ENCODE measurements around the gene GPR6.

GPR6 gene

GRCh38 chr6:109991201-109992101 lies 13.3 kb downstream of the GPR6 start:
- DNase-seq: no peak
- in situ Hi-C loops (cut with MboI; ENCODE audit: low pct_unique_long_range_greater_than_20kb, low sequenced_read_pairs): no loop called here

- DNase-seq: peak; percentile 32
- in situ Hi-C loops (cut with MboI; ENCODE audit: low pct_unique_long_range_greater_than_20kb, low sequenced_read_pairs): no loop called here
These were observed 20.2 kb downstream of the GPR6 start for GRCh38 chr6:109998159-109998785.

DNA sequence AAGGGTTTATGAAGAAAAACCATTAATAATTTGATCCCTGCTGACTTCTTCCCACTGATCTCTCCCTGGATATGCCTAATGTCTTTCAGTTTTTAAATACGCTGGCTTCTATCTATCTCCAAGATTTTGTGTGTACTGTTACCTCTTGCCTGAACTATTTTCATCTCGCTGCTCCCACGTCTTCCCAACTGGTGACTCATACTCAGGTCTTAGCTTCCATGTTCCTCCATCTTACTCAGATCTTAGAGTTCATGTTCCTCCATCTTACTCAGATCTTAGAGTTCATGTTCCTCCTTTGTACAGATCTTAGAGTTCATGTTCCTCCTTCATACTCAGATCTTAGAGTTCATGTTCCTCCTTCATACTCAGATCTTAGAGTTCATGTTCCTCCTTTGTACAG lies 21.6 kb downstream of the GPR6 start:
- no peak for DNase-seq
- in situ Hi-C loops (cut with MboI; ENCODE audit: low pct_unique_long_range_greater_than_20kb, low sequenced_read_pairs): no loop called here

- in situ Hi-C loops (cut with MboI; ENCODE audit: low pct_unique_long_range_greater_than_20kb, low sequenced_read_pairs): no loop called here
- no peak for DNase-seq
These were observed 24.6 kb downstream of the GPR6 start for GRCh38 chr6:110002676-110003075.

DNA sequence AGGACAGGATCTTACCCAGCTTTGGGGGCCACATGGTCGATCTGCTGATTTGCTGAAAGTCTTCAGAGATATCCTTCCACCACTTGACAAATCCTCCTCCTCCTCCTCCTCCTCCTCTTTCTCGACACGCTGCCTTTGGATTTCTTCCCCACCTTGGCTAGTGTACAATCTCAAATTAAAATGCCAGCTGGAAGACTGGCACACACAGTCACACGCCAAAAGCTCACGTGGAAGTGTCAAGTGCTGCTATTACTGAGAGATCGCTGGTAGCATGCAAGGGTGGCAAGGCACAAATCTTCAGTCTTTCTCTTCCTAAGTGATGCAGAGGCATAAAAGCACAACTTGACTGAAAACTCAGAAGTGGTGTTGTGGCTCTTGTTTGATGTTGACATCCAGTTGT lies 35.3 kb downstream of the GPR6 start:
- DNase-seq: no peak
- in situ Hi-C loops (cut with MboI; ENCODE audit: low pct_unique_long_range_greater_than_20kb, low sequenced_read_pairs): no loop called here

DNA sequence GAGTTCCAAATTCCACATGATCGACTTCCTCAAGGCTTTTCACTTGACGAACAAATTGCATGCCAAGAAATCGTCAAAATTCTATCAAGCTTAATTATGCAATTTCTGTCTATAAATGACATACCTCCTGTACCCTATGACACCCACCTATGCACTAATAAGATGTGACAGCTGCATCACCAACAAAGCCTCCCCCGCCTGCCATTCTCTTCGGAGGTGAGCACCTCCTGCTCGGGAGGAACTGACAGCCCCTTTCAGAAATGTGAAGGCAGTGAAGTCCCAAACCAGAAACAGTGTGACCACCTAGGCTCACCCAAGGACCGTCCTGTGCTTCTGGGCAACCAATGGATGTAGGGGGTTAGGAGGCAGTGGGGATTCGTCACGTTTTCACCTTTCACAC lies 37.1 kb downstream of the GPR6 start:
- in situ Hi-C loops (cut with MboI; ENCODE audit: low pct_unique_long_range_greater_than_20kb, low sequenced_read_pairs): no loop called here
- DNase-seq: no peak

GRCh38 chr6:110017306-110017705 lies 39.2 kb downstream of the GPR6 start:
- DNase-seq: no peak
- in situ Hi-C loops (cut with MboI; ENCODE audit: low pct_unique_long_range_greater_than_20kb, low sequenced_read_pairs): no loop called here

DNA sequence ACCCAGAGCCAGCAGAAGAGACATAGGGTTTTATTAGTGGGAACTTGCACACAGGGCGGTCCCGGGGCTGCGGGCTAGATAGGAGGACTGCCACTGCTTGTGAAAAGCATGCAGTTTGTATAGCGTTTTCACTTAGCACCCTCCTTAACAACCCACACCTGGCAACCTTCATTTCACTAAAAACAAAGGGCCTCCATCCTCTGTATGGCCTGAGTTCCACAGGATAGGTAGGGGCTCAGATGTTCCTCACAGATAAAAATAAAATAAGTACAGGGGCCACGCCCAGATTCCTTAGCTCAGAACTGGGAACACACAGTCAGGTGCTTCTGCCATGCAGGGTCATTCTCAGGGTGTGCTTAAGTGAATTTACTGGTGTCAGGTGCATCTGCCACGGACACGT lies 39.8 kb downstream of the GPR6 start:
- in situ Hi-C loops (cut with MboI; ENCODE audit: low pct_unique_long_range_greater_than_20kb, low sequenced_read_pairs): no loop called here
- no peak for DNase-seq

DNA sequence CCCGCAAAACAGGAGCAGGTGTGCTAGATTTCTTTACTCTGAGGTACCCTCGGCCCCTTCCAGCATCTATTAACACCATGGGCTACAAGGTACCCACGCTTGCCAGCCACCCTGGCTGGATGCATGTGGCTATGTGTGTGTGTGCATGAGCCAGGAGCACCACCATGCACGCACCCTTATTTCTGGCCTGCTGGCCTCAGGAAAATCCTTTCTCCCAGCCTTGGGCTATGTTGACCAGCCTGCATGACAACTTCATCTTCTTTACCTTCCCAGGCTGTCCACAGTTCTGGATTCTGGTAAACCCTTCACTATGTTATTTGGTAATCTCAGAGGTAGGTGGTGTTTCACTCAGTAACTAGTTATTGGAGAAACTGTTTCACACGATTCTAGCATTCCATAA lies 40.4 kb downstream of the GPR6 start:
- in situ Hi-C loops (cut with MboI; ENCODE audit: low pct_unique_long_range_greater_than_20kb, low sequenced_read_pairs): no loop called here
- DNase-seq: no peak

- DNase-seq: peak; percentile 60
- in situ Hi-C loops (cut with MboI; ENCODE audit: low pct_unique_long_range_greater_than_20kb, low sequenced_read_pairs): no loop called here
These were observed 42.8 kb downstream of the GPR6 start for GRCh38 chr6:110020888-110021287.

- in situ Hi-C loops (cut with MboI; ENCODE audit: low pct_unique_long_range_greater_than_20kb, low sequenced_read_pairs): loop anchor here (25.0 kb wide), 2 partner anchors 317 to 492 kb away; no protein-coding TSS in a partner anchor
These were observed 51.0 kb downstream of the GPR6 start for GRCh38 chr6:110029144-110029543.

More at GRCh38 chr6:110029144-110029543, 51.0 kb downstream of the GPR6 start:
- DNase-seq: no peak

All from KBM-7 (cell line).